H1 (cell line): ENCODE measurements around the gene PILRB. TPM values are rescaled to one million over a fixed set of nuclear protein-coding genes. Genes with fewer than 3 reads are reported as not detected.
A peak's percentile ranks its signal among the peaks of the same experiment; 100 is the strongest.

ENCODE experiments used
- CTCF ChIA-PET: fragments of 300-600 bp; sonication (Branson Sonifier 250); formaldehyde crosslinking; loops from one replicate; lab custom pipeline; 2021; ENCODE audit not compliant: partially characterized antibody; lab: Charles Lee
- POLR2A ChIA-PET: fragments of 300-600 bp; sonication (Branson Sonifier 250); formaldehyde crosslinking; loops from one replicate; lab custom pipeline; 2021; ENCODE audit warnings: inconsistent platforms; ENCODE audit not compliant: partially characterized antibody; lab: Charles Lee
- DNase-seq, 2 experiments: peaks; one replicate each; pipeline versions ENCODE4 v3.0.0 to v3.0.0-alpha.2; 2010 to 2022; ENCODE audit warnings: low spot score in 2 of 2, low read depth in 1 of 2, mixed read lengths in 1 of 2
- FAIRE-seq: peaks from 2 replicates; lab custom pipeline; 2011; peaks lifted over from hg19 to GRCh38; lab: Jason Lieb, UNC
- H2AFZ ChIP-seq: 2 replicates; pipeline ENCODE4 v1.8.1; 2012; ENCODE audit warnings: low read length, inconsistent platforms
- H2AK5ac ChIP-seq: 2 replicates; pipeline ENCODE4 v1.6.1; 2013; ENCODE audit warnings: low read depth, low read length
- H2BK120ac ChIP-seq: replicated peaks from 2 replicates; pipeline ENCODE3; 2013; ENCODE audit warnings: low read depth, low read length, inconsistent platforms
- H2BK12ac ChIP-seq: 2 replicates; pipeline ENCODE4 v1.6.1; 2013; ENCODE audit warnings: low read depth, low read length
- H2BK15ac ChIP-seq: 2 replicates; pipeline ENCODE4 v1.6.1; 2013; ENCODE audit warnings: low read length
- H2BK20ac ChIP-seq: 2 replicates; pipeline ENCODE4 v1.6.1; 2013; ENCODE audit warnings: low read length
- H2BK5ac ChIP-seq: 2 replicates; pipeline ENCODE4 v1.6.1; 2013; ENCODE audit warnings: low read depth, low read length
- H3K14ac ChIP-seq: 2 replicates; pipeline ENCODE4 v1.6.1; 2013; ENCODE audit warnings: inconsistent platforms; ENCODE audit not compliant: insufficient read length
- H3K18ac ChIP-seq: 2 replicates; pipeline ENCODE4 v1.6.1; 2013; ENCODE audit warnings: low read length; ENCODE audit errors: extremely low read depth
- H3K23ac ChIP-seq: 2 replicates; pipeline ENCODE4 v1.6.1; 2013; ENCODE audit warnings: inconsistent platforms; ENCODE audit not compliant: insufficient read length
- H3K23me2 ChIP-seq: 2 replicates; pipeline ENCODE4 v1.6.1; 2013; ENCODE audit warnings: low read depth, low read length
- H3K27ac ChIP-seq: 2 replicates; pipeline ENCODE4 v1.6.1; 2011; ENCODE audit warnings: low read depth, low read length, inconsistent platforms
- H3K27me3 ChIP-seq, 4 experiments: replicated peaks in 1 of 4; 1 replicate in 1 of 4; 2 replicates in 3 of 4; pipeline versions ENCODE4 v1.6.1 to v1.8.1; 2011 to 2013; ENCODE audit warnings: low read length in 3 of 4, mild to moderate bottlenecking in 3 of 4, inconsistent platforms in 2 of 4, mixed read lengths in 2 of 4, moderate library complexity in 1 of 4; ENCODE audit not compliant: control insufficient read depth in 3 of 4, insufficient read depth in 3 of 4; ENCODE audit errors: extremely low read depth in 1 of 4
- H3K36me3 ChIP-seq, 4 experiments: 2 replicates each; pipeline versions ENCODE4 v1.6.1 to v1.8.1; 2011 to 2013; ENCODE audit warnings: mild to moderate bottlenecking in 4 of 4, low read length in 3 of 4, moderate library complexity in 2 of 4, control low read depth in 1 of 4, inconsistent platforms in 1 of 4; ENCODE audit not compliant: insufficient read depth in 4 of 4, control insufficient read depth in 2 of 4
- H3K4ac ChIP-seq: replicated peaks from 2 replicates; pipeline ENCODE3; 2013; ENCODE audit warnings: low read length, low read depth, mixed read lengths, inconsistent platforms; ENCODE audit not compliant: insufficient read length
- H3K4me1 ChIP-seq, 4 experiments: replicated peaks in 1 of 4; 1 replicate in 1 of 4; 2 replicates in 3 of 4; pipeline versions ENCODE4 v1.6.1 to v1.8.1; 2011 to 2013; ENCODE audit warnings: low read length in 3 of 4, inconsistent platforms in 2 of 4, mixed read lengths in 1 of 4; ENCODE audit not compliant: insufficient read depth in 4 of 4, control insufficient read depth in 3 of 4
- H3K4me2 ChIP-seq, 2 experiments: 2 replicates each; pipeline versions ENCODE4 v1.6.1 to v1.8.1; 2011 to 2013; ENCODE audit warnings: low read depth in 2 of 2, low read length in 2 of 2, control low read depth in 1 of 2, inconsistent platforms in 1 of 2, mild to moderate bottlenecking in 1 of 2; ENCODE audit not compliant: insufficient read depth in 1 of 2
- H3K4me3 ChIP-seq, 4 experiments: fragments of 200-600, 300-600 bp in 1 of 4; sonication (generic), shearing (Covaris generic), sonication (Bioruptor Twin) in 1 of 4; 2 replicates each; pipeline versions ENCODE4 v1.5.1 to v1.8.1; 2011 to 2016; ENCODE audit warnings: low read length in 4 of 4, low read depth in 3 of 4, control low read depth in 2 of 4, inconsistent platforms in 2 of 4, mild to moderate bottlenecking in 2 of 4, mixed read lengths in 1 of 4, moderate library complexity in 1 of 4; ENCODE audit not compliant: insufficient read depth in 2 of 4; ENCODE audit errors: extremely low read depth in 1 of 4
- H3K56ac ChIP-seq: replicated peaks from 2 replicates; pipeline ENCODE3; 2013; ENCODE audit warnings: low read depth, mild to moderate bottlenecking, mixed read lengths, low read length, inconsistent platforms; ENCODE audit not compliant: insufficient read length
- H3K79me1 ChIP-seq: 2 replicates; pipeline ENCODE4 v1.6.1; 2013; ENCODE audit warnings: low read depth, low read length, control low read depth
- H3K79me2 ChIP-seq, 2 experiments: 2 replicates each; pipeline versions ENCODE4 v1.6.1 to v1.8.1; 2012 to 2013; ENCODE audit warnings: low read length in 2 of 2, mild to moderate bottlenecking in 2 of 2, inconsistent platforms in 1 of 2; ENCODE audit not compliant: insufficient read depth in 2 of 2, control insufficient read depth in 1 of 2
- H3K9ac ChIP-seq, 4 experiments: replicated peaks in 1 of 4; 1 replicate in 1 of 4; 2 replicates in 3 of 4; pipeline versions ENCODE4 v1.6.1 to v1.8.1; 2011 to 2013; ENCODE audit warnings: low read depth in 3 of 4, low read length in 3 of 4, control low read depth in 2 of 4, mild to moderate bottlenecking in 2 of 4, moderate library complexity in 2 of 4, inconsistent platforms in 1 of 4; ENCODE audit errors: extremely low read depth in 1 of 4
- H3K9me3 ChIP-seq, 2 experiments: 2 replicates each; pipeline versions ENCODE4 v1.6.1 to v1.8.1; 2012 to 2013; ENCODE audit warnings: mild to moderate bottlenecking in 2 of 2, moderate library complexity in 2 of 2, control low read depth in 1 of 2, inconsistent platforms in 1 of 2, low read depth in 1 of 2, low read length in 1 of 2, mixed read lengths in 1 of 2; ENCODE audit not compliant: insufficient read depth in 2 of 2
- H4K20me1 ChIP-seq, 2 experiments: replicated peaks in 1 of 2; 2 replicates each; pipeline versions ENCODE3 to v1.8.1; 2011 to 2013; ENCODE audit warnings: inconsistent platforms in 2 of 2, low read length in 2 of 2, mild to moderate bottlenecking in 1 of 2; ENCODE audit not compliant: insufficient read depth in 2 of 2, control insufficient read depth in 1 of 2
- H4K5ac ChIP-seq: 2 replicates; pipeline ENCODE4 v1.6.1; 2013; ENCODE audit warnings: low read length, low read depth, mixed read lengths, inconsistent platforms; ENCODE audit not compliant: insufficient read length
- H4K8ac ChIP-seq: 2 replicates; pipeline ENCODE4 v1.8.0; 2013; ENCODE audit warnings: mild to moderate bottlenecking, moderate library complexity, low read length, inconsistent platforms; ENCODE audit not compliant: insufficient read depth; ENCODE audit errors: extremely low read depth
- H4K91ac ChIP-seq: replicated peaks from 2 replicates; pipeline ENCODE3; 2013; ENCODE audit warnings: low read length, mixed read lengths, inconsistent platforms; ENCODE audit not compliant: insufficient read length
- ATF2 ChIP-seq: IDR thresholded peaks from 2 replicates; pipeline ENCODE4 v1.6.1; 2012; ENCODE audit warnings: low read length, inconsistent platforms
- RAD21 ChIP-seq, 2 experiments: IDR thresholded peaks in 1 of 2; conservative IDR thresholded peaks in 1 of 2; 2 replicates each; pipeline ENCODE4 v1.6.1; 2011; ENCODE audit warnings: low read depth in 2 of 2, low read length in 2 of 2, improper control_type of control experiment in 1 of 2, inconsistent platforms in 1 of 2, mild to moderate bottlenecking in 1 of 2, moderate library complexity in 1 of 2
- WGBS, 2 experiments: shearing (Covaris generic) in 1 of 2; methylation state at CpG; one replicate each; pipeline versions ENCODE4 v1.1.6 to v1.1.7; 2013 to 2015; ENCODE audit warnings: low lambda C conversion rate in 2 of 2, mixed read lengths in 2 of 2, inconsistent platforms in 1 of 2, low coverage in 1 of 2, missing lambda C conversion rate in 1 of 2; ENCODE audit not compliant: insufficient replicate concordance in 2 of 2, insufficient coverage in 1 of 2, insufficient read length in 1 of 2; ENCODE audit errors: extremely low coverage in 1 of 2, missing lambda C conversion rate in 1 of 2; 5-methylcytosine and 5-hydroxymethylcytosine counted together
- long read RNA-seq, 2 experiments: library from RNA in 1 of 2; library from capped mRNA in 1 of 2; stranded (forward); transcript quantifications; one replicate each; pipeline ENCODE4 v2.0.0, GENCODE V29; 2021; ENCODE audit warnings: inconsistent platforms in 1 of 2
- polyA minus RNA-seq, 3 experiments: library from RNA; depleted of rRNA, polyadenylated mRNA; stranded (reverse); fragments of >200 nt; gene quantifications; 1 replicate in 2 of 3; 2 replicates in 1 of 3; pipeline ENCODE4 v1.2.3, GENCODE V29; 2011
- polyA plus RNA-seq, 7 experiments: library from polyadenylated mRNA; depleted of rRNA in 3 of 7; stranded (reverse) in 5 of 7; unstranded in 2 of 7; fragments of >200 nt in 5 of 7; fragments of 200-250 nt in 2 of 7; gene quantifications; 1 replicate in 5 of 7; 2 replicates in 1 of 7; 4 replicates in 1 of 7; pipeline versions ENCODE4 v1.2.1 to v1.2.3, GENCODE V29; 2011 to 2013; ENCODE audit warnings: missing spikeins in 2 of 7, mixed read lengths in 2 of 7
- total RNA-seq: library from RNA; stranded (reverse); fragmentation: NEBNext Ultra II Directional; extraction: Animal tissue kit (Norgen Biotek cat#: 25700); gene quantifications from 2 replicates; pipeline ENCODE4 v1.2.1, GENCODE V29; 2021

Gene PILRB
- total RNA-seq (32.2 and 34.4 TPM in 2 replicates), polyA plus RNA-seq (2011; rRNA removed) (49.9 and 66.4 TPM in 2 replicates), polyA minus RNA-seq (2011; rRNA and poly(A)+ RNA removed) (16.8 and 26.5 TPM in 2 replicates)
- polyA plus RNA-seq (2011; cell fraction: cytosol; rRNA removed), result 79.7 TPM
- polyA plus RNA-seq (2011; cell fraction: nucleus; rRNA removed), result 359 TPM
- 30.1 to 49.2 TPM (median 44.8 TPM) in 4 replicates for polyA plus RNA-seq (2012, experiment 1 of 2)
- polyA plus RNA-seq (2012, experiment 2 of 2), result 16.2 TPM
- 22.7 TPM for polyA plus RNA-seq (2013, experiment 1 of 2)
- 18.3 TPM for polyA plus RNA-seq (2013, experiment 2 of 2)
- 7.7 TPM for polyA minus RNA-seq (2011; cell fraction: cytosol; rRNA and poly(A)+ RNA removed)
- 50.2 TPM for polyA minus RNA-seq (2011; cell fraction: nucleus; rRNA and poly(A)+ RNA removed)
- long read RNA-seq, experiment 1, partial matches to known transcripts, result 0 of 1 reads
- long read RNA-seq, experiment 1, other reads (novel, unspliced or antisense), result 0 of 1 reads
- long read RNA-seq, experiment 2, partial matches to known transcripts, result 0 of 1 reads
- long read RNA-seq, experiment 2, other reads (novel, unspliced or antisense), result 1 of 1 reads

- no peak within 1 kb of the TSS for H2AFZ ChIP-seq
- H3K23me2 ChIP-seq, result no peaks in the 10 kb centered on the region
- no peak within 1 kb of the TSS for H3K18ac ChIP-seq
- peaks cover 33 to 77% (median 57%) of the 10 kb centered on the region in 4 experiments for H3K36me3 ChIP-seq
- H3K9me3 ChIP-seq, result no peaks in the 10 kb centered on the region
- H2BK15ac ChIP-seq, result no peak within 1 kb of the TSS
- no peak within 1 kb of the TSS for H2AK5ac ChIP-seq
- H4K91ac ChIP-seq, result no peak within 1 kb of the TSS
- peak; percentile 16 to 23; a peak in 2 of 4 replicates for TF ChIP-seq RAD21 (IDR thresholded peaks at IDR 0.05 in 1 of 2, conservative IDR thresholded peaks at IDR 0.05 in 1 of 2; ENCODE audit: low read depth in 2 of 2, low read length in 2 of 2)
- TF ChIP-seq ATF2, result no peak
- H2BK120ac ChIP-seq, result no peak within 1 kb of the TSS
- FAIRE-seq (no peak), DNase-seq (no peak)
- H3K9ac ChIP-seq, result no peak within 1 kb of the TSS
- no peak within 1 kb of the TSS for H2BK20ac ChIP-seq
- H3K27me3 ChIP-seq, result no peaks in the 10 kb centered on the region
- no peak within 1 kb of the TSS for H3K14ac ChIP-seq
- H3K79me2 ChIP-seq, result no peaks in the 10 kb centered on the region
- H2BK12ac ChIP-seq, result no peak within 1 kb of the TSS
- H3K56ac ChIP-seq, result no peak within 1 kb of the TSS
- CTCF ChIA-PET, result interaction anchor here (1.8 to 2.3 kb wide), 2 partner anchors 49 to 99 kb away, joined by 4 to 14 read pairs; no protein-coding TSS in a partner anchor
- H3K4me2 ChIP-seq, result no peak within 1 kb of the TSS
- H3K27ac ChIP-seq, result no peak within 1 kb of the TSS
- POLR2A ChIA-PET, result interaction anchor here (1.1 to 2.3 kb wide), 4 partner anchors 11 to 203 kb away, joined by 3 to 12 read pairs (median 4); partner anchors contain the start of genes MEPCE and ZCWPW1
- H4K5ac ChIP-seq, result no peak within 1 kb of the TSS
- H3K4me3 ChIP-seq, result no peak within 1 kb of the TSS
- no peaks in the 10 kb centered on the region for H3K4me1 ChIP-seq
- no peak within 1 kb of the TSS for H2BK5ac ChIP-seq
- H4K8ac ChIP-seq, result peak within 1 kb of the TSS; percentile 57; the same call in 1 of the 2 replicates
- peaks cover 2 to 7% of the 10 kb centered on the region in 2 experiments for H4K20me1 ChIP-seq
- H3K23ac ChIP-seq, result no peak within 1 kb of the TSS
- no peak within 1 kb of the TSS for H3K4ac ChIP-seq
- H3K79me1 ChIP-seq, result no peaks in the 10 kb centered on the region
- 81% methylated on average over 7 of the region's 11 CpGs; no CpG with 5 or more reads in 1 of the 2 experiments for WGBS, 2 experiments
Measured at GRCh38 chr7:100358027-100358856, at the start of gene PILRB. TSS of gene PILRB (plus strand) at chr7:100358117. CDS start at chr7:100358303, 186 bp downstream.
